ENCODE data around the gene SNCAIP.

- TF ChIP-seq CTCF (conservative IDR thresholded peaks at IDR 0.05 in 1 of 2, IDR thresholded peaks at IDR 0.05 in 1 of 2; ENCODE audit: low read depth in 1 of 2, low read length in 2 of 2), result no peak
- no peak for TF ChIP-seq EZH2 (IDR thresholded peaks at IDR 0.05; ENCODE audit: low read length, missing control alignments)
Measured at GRCh38 chr5:122390154-122390553, 78.1 kb downstream of the SNCAIP start.

Measured in fibroblast of lung (primary cell).